WTC11 (cell line): ENCODE measurements around the gene CCDC43.

Experiments used
- E2F4 ChIP-seq: sonication (generic); formaldehyde crosslinking; IDR thresholded peaks from 2 replicates; pipeline ENCODE4 v1.8.1; 2022; ENCODE audit warnings: low read depth, mild to moderate bottlenecking, moderate library complexity, missing genetic modification reagents, borderline replicate concordance
- NFE2L1 ChIP-seq: sonication (generic); formaldehyde crosslinking; IDR thresholded peaks from 2 replicates; pipeline ENCODE4 v1.8.1; 2023; ENCODE audit warnings: missing genetic modification reagents
- USF1 ChIP-seq: sonication (generic); formaldehyde crosslinking; IDR thresholded peaks from 2 replicates; pipeline ENCODE4 v1.8.0; 2022; ENCODE audit warnings: mild to moderate bottlenecking, missing genetic modification reagents
- TF ChIP-seq, protein P1 (sequence below): fragments of 200-600 bp; IDR thresholded peaks from 2 replicates; pipeline ENCODE4 v1.8.0; 2022; ENCODE audit warnings: antibody characterized with exemption

DNA sequence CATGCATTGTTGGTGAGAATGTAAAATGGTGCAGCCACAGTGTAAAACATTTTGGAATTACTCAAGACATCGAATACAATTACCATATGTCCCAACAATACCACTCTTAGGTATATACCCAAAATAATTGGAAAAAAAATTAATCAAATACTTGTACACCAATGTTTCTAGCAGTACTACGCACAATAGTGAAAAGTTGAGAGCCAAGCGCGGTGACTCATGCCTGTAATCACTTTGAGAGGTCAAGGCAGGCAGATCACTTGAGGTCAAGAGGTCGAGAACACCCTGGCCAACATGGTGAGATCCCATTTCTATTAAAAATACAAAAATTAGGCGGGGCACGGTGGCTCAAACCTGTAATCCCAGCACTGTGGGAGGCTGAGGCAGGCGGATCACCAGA, 36.8 kb downstream of the CCDC43 start:
- TF ChIP-seq, protein P1, sequence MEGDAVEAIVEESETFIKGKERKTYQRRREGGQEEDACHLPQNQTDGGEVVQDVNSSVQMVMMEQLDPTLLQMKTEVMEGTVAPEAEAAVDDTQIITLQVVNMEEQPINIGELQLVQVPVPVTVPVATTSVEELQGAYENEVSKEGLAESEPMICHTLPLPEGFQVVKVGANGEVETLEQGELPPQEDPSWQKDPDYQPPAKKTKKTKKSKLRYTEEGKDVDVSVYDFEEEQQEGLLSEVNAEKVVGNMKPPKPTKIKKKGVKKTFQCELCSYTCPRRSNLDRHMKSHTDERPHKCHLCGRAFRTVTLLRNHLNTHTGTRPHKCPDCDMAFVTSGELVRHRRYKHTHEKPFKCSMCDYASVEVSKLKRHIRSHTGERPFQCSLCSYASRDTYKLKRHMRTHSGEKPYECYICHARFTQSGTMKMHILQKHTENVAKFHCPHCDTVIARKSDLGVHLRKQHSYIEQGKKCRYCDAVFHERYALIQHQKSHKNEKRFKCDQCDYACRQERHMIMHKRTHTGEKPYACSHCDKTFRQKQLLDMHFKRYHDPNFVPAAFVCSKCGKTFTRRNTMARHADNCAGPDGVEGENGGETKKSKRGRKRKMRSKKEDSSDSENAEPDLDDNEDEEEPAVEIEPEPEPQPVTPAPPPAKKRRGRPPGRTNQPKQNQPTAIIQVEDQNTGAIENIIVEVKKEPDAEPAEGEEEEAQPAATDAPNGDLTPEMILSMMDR = no peak
- TF ChIP-seq NFE2L1 (CRISPR knock-in tag) (no peak), USF1 (CRISPR knock-in tag) (no peak), E2F4 (CRISPR knock-in tag) (no peak)
